GM12874 (cell line): ENCODE results near the gene ANO3.

ENCODE experiments used
- CTCF ChIP-seq: IDR thresholded peaks from 2 replicates; pipeline ENCODE4 v1.5.1; 2011; ENCODE audit warnings: low read depth, mild to moderate bottlenecking, control low read depth, low read length, moderate library complexity; ENCODE audit not compliant: insufficient read depth

ANO3 gene

GRCh38 chr11:26332572-26332915, 614 bp downstream of the ANO3 start:
- TF ChIP-seq CTCF: no peak

- TF ChIP-seq CTCF: no peak
Measured at GRCh38 chr11:26333906-26334305, 2.0 kb downstream of the ANO3 start.

- TF ChIP-seq CTCF: no peak
Measured at GRCh38 chr11:26335903-26336302, 4.0 kb downstream of the ANO3 start.

- TF ChIP-seq CTCF: no peak
Measured at GRCh38 chr11:26344647-26345046, 12.7 kb downstream of the ANO3 start.

- TF ChIP-seq CTCF: no peak
Measured at GRCh38 chr11:26348776-26349175, 16.8 kb downstream of the ANO3 start.

- no peak for TF ChIP-seq CTCF
Measured at GRCh38 chr11:26350002-26350401, 18.1 kb downstream of the ANO3 start.

- TF ChIP-seq CTCF: no peak
Measured at GRCh38 chr11:26353010-26353409, 21.1 kb downstream of the ANO3 start.

- no peak for TF ChIP-seq CTCF
Measured at GRCh38 chr11:26359055-26359454, 27.1 kb downstream of the ANO3 start.
